CD4-positive, alpha-beta T cell treated with Interleukin-17A for 4 hours (primary cell): ENCODE results near the gene AKT3.
A peak's percentile ranks its signal among the peaks of the same experiment; 100 is the strongest.
"Not testable (repeated sequence)": the region's sequence is repeated elsewhere in the genome, so short reads cannot be mapped to it uniquely, and the experiment has no call there.

Experiments
- DNase-seq: peaks from one replicate; pipeline ENCODE4 v3.0.0-alpha.2; 2020; ENCODE audit warnings: mixed read lengths

The AKT3 gene

GRCh38 chr1:243680860-243681259 lies 169.2 kb downstream of the AKT3 start:
- no peak for DNase-seq

GRCh38 chr1:243672539-243673074 lies 177.4 kb downstream of the AKT3 start:
- DNase-seq, result no peak

GRCh38 chr1:243667591-243667990 lies 182.5 kb downstream of the AKT3 start:
- DNase-seq, result no peak

GRCh38 chr1:243667133-243667532 lies 182.9 kb downstream of the AKT3 start:
- DNase-seq, result no peak

GRCh38 chr1:243663651-243664050 lies 186.4 kb downstream of the AKT3 start:
- no peak for DNase-seq

GRCh38 chr1:243662169-243662568 lies 187.9 kb downstream of the AKT3 start:
- DNase-seq, result not testable (repeated sequence)

GRCh38 chr1:243658594-243659105 lies 191.4 kb downstream of the AKT3 start:
- DNase-seq, result no peak

- DNase-seq, result no peak
Measured at GRCh38 chr1:243657793-243658192, 192.2 kb downstream of the AKT3 start.

GRCh38 chr1:243649530-243649929 lies 200.5 kb downstream of the AKT3 start:
- DNase-seq, result not testable (repeated sequence)

GRCh38 chr1:243646841-243647240 lies 203.2 kb downstream of the AKT3 start:
- DNase-seq, result no peak

- DNase-seq, result no peak
Measured at GRCh38 chr1:243645281-243645680, 204.8 kb downstream of the AKT3 start.

GRCh38 chr1:243642936-243643335 lies 207.1 kb downstream of the AKT3 start:
- DNase-seq, result no peak

GRCh38 chr1:243639027-243639658 lies 210.9 kb downstream of the AKT3 start:
- DNase-seq, result no peak

GRCh38 chr1:243638186-243638585 lies 211.9 kb downstream of the AKT3 start:
- DNase-seq, result no peak

- no peak for DNase-seq
Measured at GRCh38 chr1:243628476-243628907, 221.6 kb downstream of the AKT3 start.

- DNase-seq, result no peak
Measured at GRCh38 chr1:243623841-243624240, 226.2 kb downstream of the AKT3 start.

GRCh38 chr1:243621973-243622372 lies 228.1 kb downstream of the AKT3 start:
- DNase-seq, result no peak

- DNase-seq, result no peak
Measured at GRCh38 chr1:243620096-243620495, 229.9 kb downstream of the AKT3 start.

GRCh38 chr1:243609698-243610097 lies 240.3 kb downstream of the AKT3 start:
- no peak for DNase-seq

- no peak for DNase-seq
Measured at GRCh38 chr1:243605604-243606003, 244.4 kb downstream of the AKT3 start.

GRCh38 chr1:243601720-243602119 lies 248.3 kb downstream of the AKT3 start:
- DNase-seq, result no peak

- peak; percentile 48 for DNase-seq
Measured at GRCh38 chr1:243598433-243598832, 251.6 kb downstream of the AKT3 start.

- no peak for DNase-seq
Measured at GRCh38 chr1:243597383-243597782, 252.7 kb downstream of the AKT3 start.

- DNase-seq, result peak; percentile 27
Measured at GRCh38 chr1:243596431-243597062, 253.5 kb downstream of the AKT3 start.
